GM18867 (cell line): Measurements from ENCODE around the gene PLA2G4D.
A peak's percentile ranks its signal among the peaks of the same experiment; 100 is the strongest.

Experiments
- ATAC-seq: cut with Tn5 transposase; IDR thresholded peaks from one replicate; pipeline ENCODE4 v1.9.1; 2021; ENCODE audit warnings: mild to moderate bottlenecking, moderate library complexity; ENCODE audit not compliant: unreplicated experiment

Gene PLA2G4D

DNA sequence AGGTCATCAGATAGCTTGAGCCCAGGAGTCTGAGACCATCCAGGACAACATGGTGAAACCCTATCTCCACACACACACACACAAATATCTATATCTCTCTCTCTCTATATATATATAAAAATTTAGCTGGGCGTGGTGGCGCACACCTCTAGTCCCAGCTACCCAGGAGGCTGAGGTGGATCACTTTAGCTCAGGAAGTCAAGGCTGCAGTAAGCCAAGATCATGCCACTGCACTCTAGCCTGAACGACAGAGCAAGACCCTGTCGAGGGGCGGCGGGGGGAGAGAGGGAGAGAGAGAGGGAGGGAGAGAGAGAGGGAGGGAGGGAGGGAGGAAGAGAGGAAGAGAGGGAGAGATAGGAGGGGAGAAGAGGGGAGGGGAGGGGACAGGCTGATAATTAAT is 34.1 kb upstream of the PLA2G4D start:
- no peak for ATAC-seq

DNA sequence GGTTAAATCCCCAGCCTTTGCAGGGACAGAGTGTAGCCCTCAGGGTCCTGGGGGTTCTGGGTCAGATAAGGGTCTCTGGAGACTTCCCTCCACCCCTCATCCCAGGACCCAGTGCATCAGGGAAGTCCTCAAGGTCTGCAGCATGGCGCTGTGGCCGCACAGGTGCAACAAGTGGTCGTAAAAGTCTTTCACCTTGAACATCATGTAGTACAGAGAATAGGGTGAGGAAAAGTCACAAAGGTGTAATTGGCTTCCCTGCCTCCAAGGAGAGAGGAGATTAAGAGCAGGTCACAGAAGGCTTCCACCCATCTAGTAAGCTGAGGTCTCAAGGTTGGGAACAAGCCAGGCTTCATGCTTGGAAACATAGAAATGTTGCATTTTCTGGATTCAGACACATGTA is 29.2 kb upstream of the PLA2G4D start:
- ATAC-seq: no peak

DNA sequence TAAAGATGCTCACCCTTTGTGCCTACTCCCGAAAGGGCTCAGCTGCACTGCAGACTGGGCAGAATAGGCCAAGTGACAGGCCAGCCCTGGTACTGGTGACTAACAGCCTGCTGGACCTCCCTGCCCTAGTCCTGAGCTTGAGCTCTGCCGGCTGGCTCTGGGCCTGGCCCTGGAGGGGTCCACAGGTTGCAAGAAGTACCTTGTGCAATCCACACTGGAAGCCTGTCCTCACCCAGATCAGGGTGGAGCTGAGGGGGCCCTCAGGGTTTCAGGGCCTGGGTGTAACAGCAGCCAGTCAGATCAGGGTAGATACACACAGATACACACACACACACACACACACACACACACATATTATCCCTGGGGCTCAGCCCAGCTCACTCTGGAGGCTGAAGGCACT is 27.3 kb upstream of the PLA2G4D start:
- ATAC-seq: no peak

GRCh38 chr15:42121021-42121420 is 26.7 kb upstream of the PLA2G4D start:
- no peak for ATAC-seq

GRCh38 chr15:42120285-42120684 is 25.9 kb upstream of the PLA2G4D start:
- ATAC-seq: no peak

- no peak for ATAC-seq
Observed at GRCh38 chr15:42119446-42119760, 25.0 kb upstream of the PLA2G4D start.

DNA sequence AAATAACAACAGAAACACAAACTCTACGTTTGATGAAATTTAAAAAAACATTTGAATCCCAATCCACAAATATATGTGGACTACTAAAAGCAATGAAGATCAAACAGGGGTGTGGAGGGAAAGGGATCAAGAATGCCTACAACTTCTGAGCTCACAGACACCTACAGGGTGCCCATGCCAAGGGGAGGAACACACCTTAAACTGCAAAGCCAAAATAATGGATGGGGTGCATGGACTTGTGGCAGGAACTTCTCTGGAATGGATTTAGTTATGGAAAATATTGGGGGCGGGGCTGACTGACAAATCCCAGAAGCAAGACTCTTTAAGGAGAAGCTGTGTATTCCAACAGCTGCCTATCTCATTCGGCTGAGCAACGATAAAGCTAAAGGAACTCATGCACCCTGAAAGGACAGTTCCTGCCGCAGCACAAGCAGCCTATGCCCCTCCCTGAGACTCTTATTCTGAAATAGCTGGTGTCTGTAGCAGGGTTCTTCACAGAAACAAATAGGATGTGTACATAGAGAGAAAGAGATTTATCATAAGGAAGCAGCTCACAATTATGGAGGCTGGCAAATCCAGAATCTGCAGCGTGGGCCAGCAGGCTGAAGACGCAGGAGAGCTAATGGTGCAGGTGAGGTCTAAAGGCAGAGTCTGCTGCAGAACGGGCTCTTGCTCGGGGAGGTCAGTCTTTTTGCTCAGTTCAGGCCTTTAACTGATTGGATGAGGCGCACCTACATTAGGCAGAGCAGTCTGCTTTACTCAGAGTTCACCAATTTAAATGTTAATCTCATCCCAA is 24.5 kb upstream of the PLA2G4D start:
- no peak for ATAC-seq

DNA sequence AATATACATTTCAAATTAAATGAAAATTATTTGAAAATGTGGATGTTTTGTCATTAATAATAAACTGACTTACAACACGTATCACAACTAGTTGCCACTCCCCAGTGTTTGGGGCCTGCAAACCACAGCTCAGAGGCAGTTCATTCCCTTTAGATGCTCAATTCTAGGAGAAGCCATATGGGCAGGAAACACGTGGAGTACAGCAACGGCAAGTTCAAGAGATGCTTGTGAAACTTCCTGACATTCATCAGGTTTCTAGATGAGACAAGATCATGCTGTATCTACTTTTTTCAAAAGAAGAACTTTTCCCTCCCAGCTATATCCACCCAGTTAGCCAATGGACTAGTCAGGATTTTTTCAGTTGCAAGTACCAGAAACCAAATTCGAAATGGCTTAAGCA is 17.6 kb upstream of the PLA2G4D start:
- no peak for ATAC-seq

DNA sequence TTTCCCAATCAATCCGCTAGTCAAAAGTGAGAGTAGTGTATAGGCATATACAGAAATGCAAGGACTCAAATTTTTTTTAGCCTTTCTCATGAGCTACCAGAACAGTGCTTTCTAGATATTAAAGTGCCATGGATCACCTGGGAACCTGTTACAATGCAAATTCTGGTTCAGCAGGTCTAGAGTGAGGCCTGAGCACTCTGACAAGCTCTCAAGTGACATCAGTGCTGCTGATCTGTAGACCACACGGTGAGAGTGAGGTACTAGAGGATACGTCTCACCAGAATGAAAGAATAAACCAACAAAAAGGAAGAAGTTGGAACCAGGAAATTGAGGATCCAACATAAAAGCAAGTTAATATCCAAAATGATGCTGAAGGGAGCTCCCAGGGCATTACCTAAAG is 16.0 kb upstream of the PLA2G4D start:
- no peak for ATAC-seq

- ATAC-seq: no peak
Observed at GRCh38 chr15:42108806-42109205, 14.4 kb upstream of the PLA2G4D start.

DNA sequence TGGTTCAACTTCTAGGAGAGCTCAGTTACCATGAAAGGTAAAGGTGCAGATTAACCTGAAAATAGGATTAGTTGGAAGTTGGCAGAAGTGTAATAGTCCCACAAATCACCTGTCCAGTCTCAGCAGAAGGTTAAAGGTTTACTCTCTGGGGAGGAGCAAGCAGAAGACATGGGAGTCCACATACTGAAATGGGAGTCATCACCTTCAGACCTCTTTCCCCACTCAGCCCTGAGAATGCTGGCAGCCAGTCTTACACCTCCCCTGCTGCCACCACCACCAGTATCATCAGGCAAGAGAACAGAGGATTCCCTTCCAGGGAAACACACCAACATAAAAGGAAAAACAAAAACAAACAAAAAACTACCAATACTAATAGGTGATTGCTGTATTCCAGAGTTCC is 13.8 kb upstream of the PLA2G4D start:
- ATAC-seq: no peak

- peak; percentile 44 for ATAC-seq
Observed at GRCh38 chr15:42107473-42107872, 13.1 kb upstream of the PLA2G4D start.

DNA sequence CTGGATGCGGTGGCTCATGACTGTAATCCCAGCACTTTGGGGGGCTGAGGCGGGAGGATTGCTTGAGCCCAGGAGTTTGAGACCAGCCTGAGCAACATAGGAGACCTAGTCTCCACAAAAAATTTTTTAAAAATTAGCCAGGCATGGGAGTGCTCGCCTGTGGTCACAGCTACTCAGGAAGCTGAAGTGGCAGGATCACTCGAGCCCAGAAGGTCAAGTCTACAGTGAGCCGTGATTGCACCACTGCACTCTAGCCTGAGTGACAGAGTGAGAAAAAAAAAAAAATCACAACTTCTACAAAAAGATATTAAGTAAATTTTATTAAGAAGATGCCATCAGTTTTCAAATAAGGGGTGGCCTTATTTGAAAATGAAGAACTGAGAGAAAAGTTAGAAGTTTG is 11.9 kb upstream of the PLA2G4D start:
- no peak for ATAC-seq

DNA sequence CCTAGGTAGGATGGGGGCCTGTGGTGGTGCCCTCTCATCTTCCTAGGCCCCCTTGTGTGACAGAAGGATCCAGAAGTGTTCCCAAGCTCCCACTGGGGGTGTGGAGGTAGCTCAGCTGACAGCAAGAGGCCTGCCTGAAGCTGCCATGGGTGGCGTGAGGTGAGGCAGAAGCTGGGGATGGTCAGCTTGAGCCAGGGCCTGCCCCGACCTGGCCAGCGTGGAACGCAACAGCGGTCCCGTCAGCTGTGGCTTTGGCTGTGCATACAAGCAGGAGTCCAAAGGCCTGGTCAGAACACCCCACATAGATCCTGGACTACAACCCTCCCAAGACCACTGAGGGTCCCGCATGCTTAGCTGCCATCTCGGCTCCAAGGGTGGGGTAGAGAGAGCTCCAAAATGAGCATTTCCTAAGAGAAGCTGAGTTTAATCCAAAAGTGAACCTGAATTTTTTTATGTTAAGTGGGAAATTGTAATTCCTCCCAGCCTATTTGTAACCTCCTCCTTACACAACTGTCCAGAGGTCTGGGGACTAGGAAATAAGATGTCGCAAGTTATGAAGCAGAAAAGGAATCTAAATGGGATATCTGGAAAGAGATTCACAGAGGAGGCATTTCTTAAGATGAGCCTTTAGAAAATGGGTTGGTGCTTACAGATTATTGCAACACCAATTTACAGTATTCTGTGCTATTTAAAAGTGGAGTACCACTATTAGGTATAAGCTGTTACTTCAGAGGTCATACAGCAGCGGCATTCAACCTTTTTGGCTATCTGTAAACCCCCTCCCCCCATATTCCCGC is 9.9 kb upstream of the PLA2G4D start:
- ATAC-seq: no peak

DNA sequence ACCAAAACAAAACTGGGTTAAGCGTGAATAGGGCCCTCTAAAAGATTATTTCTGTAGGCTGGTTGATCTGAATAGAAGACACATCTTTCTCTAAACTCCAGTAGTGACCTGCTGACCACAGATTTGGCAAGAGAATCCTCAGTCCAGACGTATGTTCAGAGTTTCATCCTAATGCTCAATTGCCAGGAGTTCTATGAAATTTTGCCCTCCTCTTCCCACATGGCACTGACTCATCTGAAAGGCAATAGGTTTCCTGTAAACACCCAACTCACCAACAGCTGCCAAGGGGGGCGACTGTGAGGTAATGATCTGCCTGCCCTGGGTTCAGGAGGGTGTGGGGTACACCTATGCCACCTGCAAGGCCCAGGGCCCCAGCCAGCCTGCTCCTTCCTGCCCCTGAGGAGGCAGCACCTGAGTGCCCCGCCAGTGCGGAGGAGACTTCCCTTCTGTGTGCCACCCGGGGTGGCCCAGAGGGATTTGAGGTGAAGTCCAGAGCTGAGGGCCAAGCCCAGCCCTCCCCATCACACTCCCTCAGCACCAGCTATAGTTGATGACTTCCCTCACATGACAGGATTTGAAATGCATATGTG is 8.4 kb upstream of the PLA2G4D start:
- ATAC-seq: no peak

GRCh38 chr15:42101861-42102260 is 7.5 kb upstream of the PLA2G4D start:
- ATAC-seq: no peak

- no peak for ATAC-seq
Observed at GRCh38 chr15:42100021-42100800, 5.8 kb upstream of the PLA2G4D start.

- no peak for ATAC-seq
Observed at GRCh38 chr15:42097018-42097417, 2.7 kb upstream of the PLA2G4D start.

DNA sequence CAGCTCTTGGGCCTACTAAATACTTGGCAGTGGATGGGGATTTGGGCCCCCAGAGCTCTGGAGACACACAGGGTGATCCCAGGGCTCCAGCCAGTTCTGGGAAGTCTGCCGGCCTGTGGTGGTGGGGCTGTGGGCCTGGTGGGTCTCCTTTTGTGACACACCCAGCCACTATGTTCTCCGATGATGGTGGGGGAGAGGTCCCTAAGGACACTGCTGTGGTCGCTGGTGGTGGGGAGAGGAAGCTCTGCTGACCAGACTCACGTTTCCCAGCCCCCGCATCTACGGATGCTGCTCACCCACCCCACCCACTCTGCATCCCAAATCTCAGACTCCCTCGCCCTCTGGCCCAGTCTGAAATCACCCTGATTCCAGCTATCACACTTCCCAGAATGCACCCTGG is 396 bp downstream of the PLA2G4D start:
- ATAC-seq: no peak

DNA sequence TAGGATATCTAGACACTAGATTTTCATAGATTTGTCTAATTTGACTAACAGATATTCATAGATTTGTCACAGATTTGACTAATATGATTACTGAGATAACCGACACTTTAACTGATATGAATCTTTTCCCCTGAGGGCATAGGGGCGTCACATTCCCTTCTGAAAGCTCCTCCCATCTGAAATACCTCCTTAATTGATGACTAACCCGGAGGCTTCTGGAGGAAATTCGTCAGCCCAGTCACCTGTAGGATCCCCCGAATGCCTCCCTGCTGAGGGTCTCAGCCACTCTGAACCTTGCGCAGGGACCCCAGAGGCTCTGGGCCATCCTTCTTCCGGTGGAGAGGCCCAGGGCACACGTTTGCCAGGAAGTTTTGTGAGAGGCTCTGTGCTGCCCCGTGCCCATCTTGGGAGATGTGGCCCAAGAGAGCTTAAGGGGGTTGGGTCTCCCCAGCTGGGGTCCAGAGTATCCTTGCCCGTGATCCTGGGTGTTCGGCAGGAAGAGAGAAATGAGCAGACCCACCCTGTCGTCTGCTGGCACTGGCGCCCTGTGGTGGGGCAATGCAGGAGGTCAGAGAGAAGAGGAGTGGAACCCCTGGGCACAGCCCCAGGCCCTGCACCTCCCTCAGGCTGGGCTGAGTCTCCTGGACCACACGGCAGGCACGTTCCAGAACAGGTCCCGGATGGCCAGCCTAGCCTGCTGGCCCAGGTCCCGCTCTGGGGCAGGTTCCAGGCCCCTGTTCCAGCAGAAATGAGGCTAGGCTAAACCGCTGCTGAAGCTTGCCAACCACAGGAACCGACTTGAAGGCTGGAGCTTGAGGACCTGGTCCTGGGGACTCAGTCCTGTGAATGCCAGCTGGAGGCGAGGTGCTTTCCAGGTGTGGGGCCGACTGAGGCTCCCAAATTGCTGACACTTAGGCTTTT is 1.7 kb downstream of the PLA2G4D start:
- ATAC-seq: no peak
